IMR-90 (cell line): ENCODE measurements around the gene IL20. TPM values are rescaled to one million over a fixed set of nuclear protein-coding genes. Genes with fewer than 3 reads are reported as not detected.

Experiments
- ATAC-seq: fragments of 200-7000 bp; cut with Tn5 transposase; 2 replicates; pipeline ENCODE4 v1.9.1; 2020; ENCODE audit warnings: low read depth, mild to moderate bottlenecking, moderate library complexity
- BruUV-seq: library from RNA; stranded (reverse); fragments of 400-500 nt; replicated peaks from 2 replicates; lab custom pipeline; 2021; lab: Mats Ljungman, UMichigan
- CTCF ChIA-PET: fragments of 300-600 bp; formaldehyde crosslinking; extraction: SDS; loops from one replicate; lab custom pipeline; 2021; ENCODE audit warnings: antibody characterized with exemption; lab: Yijun Ruan, JAX
- POLR2A ChIA-PET: fragments of 300-600 bp; sonication (Branson Sonifier 250); formaldehyde crosslinking; loops from one replicate; lab custom pipeline; 2022; ENCODE audit warnings: antibody characterized with exemption; ENCODE audit not compliant: unreplicated experiment; lab: Charles Lee
- DNase-seq: peaks from one replicate; pipeline ENCODE4 v3.0.0; 2013
- H2AFZ ChIP-seq: replicated peaks from 2 replicates; pipeline ENCODE3; 2013; ENCODE audit warnings: low read length, mild to moderate bottlenecking; ENCODE audit not compliant: poor library complexity
- H2AK5ac ChIP-seq: 2 replicates; pipeline ENCODE4 v1.6.1; 2013; ENCODE audit warnings: low read depth, low read length, inconsistent platforms
- H2AK9ac ChIP-seq: replicated peaks from 2 replicates; pipeline ENCODE3; 2013; ENCODE audit warnings: mild to moderate bottlenecking, low read depth, low read length, moderate library complexity; ENCODE audit not compliant: poor library complexity
- H2BK120ac ChIP-seq: 2 replicates; pipeline ENCODE4 v1.6.1; 2013; ENCODE audit warnings: low read depth, low read length, inconsistent platforms
- H2BK15ac ChIP-seq: 3 replicates; pipeline ENCODE4 v1.6.1; 2013; ENCODE audit warnings: low read depth, low read length, inconsistent platforms
- H2BK20ac ChIP-seq: 2 replicates; pipeline ENCODE4 v1.6.1; 2013; ENCODE audit warnings: low read depth, mild to moderate bottlenecking, inconsistent platforms, low read length, moderate library complexity
- H2BK5ac ChIP-seq: 2 replicates; pipeline ENCODE4 v1.6.1; 2013; ENCODE audit warnings: mild to moderate bottlenecking, low read depth, low read length, inconsistent platforms; ENCODE audit not compliant: poor library complexity, severe bottlenecking
- H3K14ac ChIP-seq: replicated peaks from 2 replicates; pipeline ENCODE4 v1.6.1; 2013; ENCODE audit warnings: low read depth, low read length, inconsistent platforms
- H3K18ac ChIP-seq: 2 replicates; pipeline ENCODE4 v1.6.1; 2013; ENCODE audit warnings: low read depth, low read length, control low read depth
- H3K23ac ChIP-seq: 2 replicates; pipeline ENCODE4 v1.6.1; 2013; ENCODE audit warnings: low read depth, low read length, inconsistent platforms
- H3K27ac ChIP-seq: 2 replicates; pipeline ENCODE4 v1.5.1; 2013; ENCODE audit warnings: mild to moderate bottlenecking, control low read depth, low read length; ENCODE audit not compliant: insufficient read depth
- H3K27me3 ChIP-seq: 2 replicates; pipeline ENCODE4 v1.6.1; 2013; ENCODE audit warnings: low read length; ENCODE audit not compliant: control insufficient read depth, insufficient read depth
- H3K36me3 ChIP-seq: 2 replicates; pipeline ENCODE4 v1.6.1; 2013; ENCODE audit warnings: low read length, mixed read lengths; ENCODE audit not compliant: control insufficient read depth, insufficient read depth
- H3K4ac ChIP-seq: 2 replicates; pipeline ENCODE4 v1.6.1; 2013; ENCODE audit warnings: low read depth, low read length, inconsistent platforms
- H3K4me1 ChIP-seq: 2 replicates; pipeline ENCODE4 v1.6.1; 2013; ENCODE audit warnings: low read length, mixed read lengths; ENCODE audit not compliant: control insufficient read depth, insufficient read depth
- H3K4me2 ChIP-seq: 2 replicates; pipeline ENCODE4 v1.6.1; 2013; ENCODE audit warnings: low read depth, mild to moderate bottlenecking, control low read depth, low read length, moderate library complexity
- H3K4me3 ChIP-seq: 2 replicates; pipeline ENCODE4 v1.5.1; 2013; ENCODE audit warnings: low read depth, mild to moderate bottlenecking, control low read depth, low read length, moderate library complexity; ENCODE audit not compliant: insufficient read depth
- H3K56ac ChIP-seq: 2 replicates; pipeline ENCODE4 v1.6.1; 2013; ENCODE audit warnings: low read length, inconsistent platforms; ENCODE audit not compliant: insufficient read depth; ENCODE audit errors: extremely low read depth
- H3K79me1 ChIP-seq, 2 experiments: 2 replicates each; pipeline ENCODE4 v1.6.1; 2013; ENCODE audit warnings: low read length in 2 of 2, inconsistent platforms in 1 of 2, low read depth in 1 of 2
- H3K9ac ChIP-seq: 2 replicates; pipeline ENCODE4 v1.6.1; 2013; ENCODE audit warnings: low read depth, low read length, control low read depth
- H3K9me1 ChIP-seq: 2 replicates; pipeline ENCODE4 v1.6.1; 2013; ENCODE audit warnings: low read length, inconsistent platforms; ENCODE audit not compliant: insufficient read depth
- H3K9me3 ChIP-seq: 2 replicates; pipeline ENCODE4 v1.6.1; 2013; ENCODE audit warnings: low read length; ENCODE audit not compliant: control insufficient read depth, insufficient read depth
- H4K20me1 ChIP-seq: 2 replicates; pipeline ENCODE4 v1.6.1; 2013; ENCODE audit warnings: low read length, inconsistent platforms; ENCODE audit not compliant: insufficient read depth
- H4K5ac ChIP-seq: 2 replicates; pipeline ENCODE4 v1.6.1; 2013; ENCODE audit warnings: mild to moderate bottlenecking, low read depth, low read length, control low read depth
- H4K8ac ChIP-seq, 2 experiments: 2 replicates each; pipeline ENCODE4 v1.6.1; 2013; ENCODE audit warnings: low read depth in 2 of 2, low read length in 2 of 2, control low read depth in 1 of 2, inconsistent platforms in 1 of 2
- H4K91ac ChIP-seq: 2 replicates; pipeline ENCODE4 v1.6.1; 2013; ENCODE audit warnings: low read depth, low read length, inconsistent platforms; ENCODE audit not compliant: insufficient read depth
- BHLHE40 ChIP-seq: fragments of 150-350 bp; IDR thresholded peaks from 2 replicates; pipeline ENCODE4 v1.6.1; 2016; ENCODE audit warnings: mild to moderate bottlenecking, low read depth, low read length
- CEBPB ChIP-seq: IDR thresholded peaks from 2 replicates; pipeline ENCODE4 v1.6.1; 2012; ENCODE audit warnings: low read depth, low read length, improper control_type of control experiment
- CHD1 ChIP-seq: IDR thresholded peaks from 2 replicates; pipeline ENCODE4 v1.6.1; 2012; ENCODE audit warnings: low read depth, low read length, improper control_type of control experiment
- CTCF ChIP-seq: conservative IDR thresholded peaks from 2 replicates; pipeline ENCODE4 v1.5.1; 2012; ENCODE audit warnings: mild to moderate bottlenecking, low read depth, low read length, improper control_type of control experiment
- ELK1 ChIP-seq: fragments of 150-350 bp; IDR thresholded peaks from 2 replicates; pipeline ENCODE4 v1.6.1; 2016; ENCODE audit warnings: low read depth, mild to moderate bottlenecking, low read length, moderate library complexity, borderline replicate concordance
- FOS ChIP-seq: fragments of 150-350 bp; IDR thresholded peaks from 2 replicates; pipeline ENCODE4 v1.6.1; 2016; ENCODE audit warnings: low read depth, low read length
- MAFK ChIP-seq: IDR thresholded peaks from 2 replicates; pipeline ENCODE4 v1.6.1; 2012; ENCODE audit warnings: low read depth, low read length, improper control_type of control experiment
- MAZ ChIP-seq: IDR thresholded peaks from 2 replicates; pipeline ENCODE4 v1.6.1; 2012; ENCODE audit warnings: low read depth, mild to moderate bottlenecking, low read length, improper control_type of control experiment, moderate library complexity, borderline replicate concordance
- MXI1 ChIP-seq: IDR thresholded peaks from 2 replicates; pipeline ENCODE4 v1.6.1; 2012; ENCODE audit warnings: low read depth, mild to moderate bottlenecking, low read length, moderate library complexity, borderline replicate concordance
- NFE2L2 ChIP-seq: fragments of 150-350 bp; IDR thresholded peaks from 2 replicates; pipeline ENCODE4 v1.6.1; 2016; ENCODE audit warnings: low read depth, mild to moderate bottlenecking, low read length
- POLR2A ChIP-seq: IDR thresholded peaks from 2 replicates; pipeline ENCODE4 v1.6.1; 2012; ENCODE audit warnings: mild to moderate bottlenecking, low read depth, low read length
- RAD21 ChIP-seq: IDR thresholded peaks from 2 replicates; pipeline ENCODE4 v1.6.1; 2012; ENCODE audit warnings: low read length, improper control_type of control experiment
- RCOR1 ChIP-seq: IDR thresholded peaks from 2 replicates; pipeline ENCODE4 v1.6.1; 2012; ENCODE audit warnings: mild to moderate bottlenecking, low read length, improper control_type of control experiment; ENCODE audit not compliant: insufficient replicate concordance
- RFX5 ChIP-seq: IDR thresholded peaks from 2 replicates; pipeline ENCODE4 v1.8.0; 2012; ENCODE audit warnings: low read depth, mild to moderate bottlenecking, low read length, moderate library complexity
- SMC3 ChIP-seq: fragments of 150-350 bp; IDR thresholded peaks from 2 replicates; pipeline ENCODE4 v1.6.1; 2016; ENCODE audit warnings: low read depth, mild to moderate bottlenecking, antibody characterized with exemption, low read length, moderate library complexity
- USF2 ChIP-seq: fragments of 150-350 bp; IDR thresholded peaks from 2 replicates; pipeline ENCODE4 v1.6.1; 2017; ENCODE audit warnings: mild to moderate bottlenecking, antibody characterized with exemption, low read length, low read depth
- dilution Hi-C: fragments of 300-500 bp; cut with HindIII; formaldehyde crosslinking; loops from one replicate; pipeline ENCODE4 v1.14.3; 2018; ENCODE audit warnings: low sequenced_read_pairs; ENCODE audit not compliant: unreplicated experiment
- in situ Hi-C: fragments of 300-500 bp; cut with MboI; formaldehyde crosslinking; loops from 3 replicates; pipeline ENCODE4 v1.14.3; 2019; ENCODE audit warnings: low sequenced_read_pairs, inconsistent platforms, mixed read lengths
- intact Hi-C: fragments of 100-400 bp; cut with micrococcal nuclease; formaldehyde crosslinking; loops from 2 replicates; pipeline ENCODE4 v1.10.0; 2022
- polyA plus RNA-seq, 3 experiments: library from polyadenylated mRNA; depleted of rRNA; stranded (reverse); fragments of >200 nt; gene quantifications; 2 replicates each; pipeline ENCODE4 v1.2.3, GENCODE V29; 2012; ENCODE audit warnings: low replicate concordance in 1 of 3
- total RNA-seq: library from RNA; depleted of rRNA; stranded (reverse); fragments of >200 nt; gene quantifications from 2 replicates; pipeline ENCODE4 v1.2.3, GENCODE V29; 2012

The IL20 gene
- total and polyA plus RNA-seq, 2 of the 4 experiments (the other 2 are of a cell fraction): not detected

- Histone ChIP-seq H3K9me3 (no peaks in the 10 kb centered on the region), H3K79me1 (no peaks in the 10 kb centered on the region), H2BK15ac (no peak overlapping the region; the same call in 2 of the 3 replicates), H3K14ac (no peak overlapping the region), H2BK20ac (no peak overlapping the region), H2AK9ac (no peak overlapping the region), H3K18ac (no peak overlapping the region), H3K23ac (no peak overlapping the region), H3K4me3 (no peak overlapping the region), H3K27me3 (peaks cover 2% of the 10 kb centered on the region; the same call in 1 of the 2 replicates), H3K4ac (no peak overlapping the region), H3K9me1 (no peaks in the 10 kb centered on the region), H3K27ac (no peak overlapping the region), H3K4me2 (no peak overlapping the region), H3K9ac (no peak overlapping the region), H2AK5ac (no peak overlapping the region), H3K56ac (no peak overlapping the region), H3K36me3 (no peaks in the 10 kb centered on the region), H4K91ac (no peak overlapping the region), H2BK120ac (no peak overlapping the region), H2AFZ (no peak overlapping the region), H4K5ac (no peak overlapping the region), H4K20me1 (no peaks in the 10 kb centered on the region), H2BK5ac (no peak overlapping the region), H4K8ac (no peak overlapping the region), H3K4me1 (no peaks in the 10 kb centered on the region)
- in situ Hi-C loops: no loop called here
- no peak for ATAC-seq
- BruUV-seq: no TSS peak
- no peak for TF ChIP-seq NFE2L2
- no peak for TF ChIP-seq FOS
- no peak for TF ChIP-seq RCOR1
- no peak for TF ChIP-seq RFX5
- no peak for TF ChIP-seq CTCF
- no peak for TF ChIP-seq POLR2A
- TF ChIP-seq SMC3: no peak
- TF ChIP-seq CHD1: no peak
- no peak for TF ChIP-seq CEBPB
- no peak for TF ChIP-seq MAZ
- TF ChIP-seq USF2: no peak
- TF ChIP-seq MXI1: no peak
- TF ChIP-seq RAD21: no peak
- no peak for TF ChIP-seq BHLHE40
- no peak for TF ChIP-seq ELK1
- TF ChIP-seq MAFK: no peak
- DNase-seq: no peak
- intact Hi-C loops: no loop called here
- ChIA-PET POLR2A (no interaction called here), CTCF (interaction anchor here (1.0 kb wide), 1 partner anchor 19 kb away, joined by 3 read pairs; the partner anchor contains the start of gene IL20)
- dilution Hi-C loops: no loop called here
These were observed 18.9 kb upstream of the IL20 start for GRCh38 chr1:206846487-206846886.
